Rectal smooth muscle tissue (tissue), 1 donor: ENCODE data around the gene MAP1LC3B2.
A peak's percentile ranks its signal among the peaks of the same experiment; 100 is the strongest.

Experiments
- H3K27ac ChIP-seq: one replicate; pipeline ENCODE4 v1.7.0; 2013; ENCODE audit warnings: low read depth, low read length, inconsistent platforms
- H3K27me3 ChIP-seq: one replicate; pipeline ENCODE4 v1.7.0; 2013; ENCODE audit warnings: low read length; ENCODE audit not compliant: control insufficient read depth, insufficient read depth
- H3K36me3 ChIP-seq: one replicate; pipeline ENCODE4 v1.7.0; 2013; ENCODE audit warnings: low read length; ENCODE audit not compliant: control insufficient read depth, insufficient read depth
- H3K4me1 ChIP-seq: one replicate; pipeline ENCODE4 v1.7.0; 2013; ENCODE audit warnings: low read length; ENCODE audit not compliant: control insufficient read depth, insufficient read depth
- H3K4me3 ChIP-seq: one replicate; pipeline ENCODE4 v1.7.0; 2013; ENCODE audit warnings: low read length
- H3K9ac ChIP-seq: one replicate; pipeline ENCODE4 v1.7.0; 2013; ENCODE audit warnings: low read length

Gene MAP1LC3B2

GRCh38 chr12:116529048-116529447, 30.1 kb upstream of the MAP1LC3B2 start:
- H3K9ac ChIP-seq: no peak overlapping the region
- H3K27ac ChIP-seq: peak overlapping the region; percentile 73
- no peaks in the 10 kb centered on the region for H3K36me3 ChIP-seq
- peaks cover 20% of the 10 kb centered on the region for H3K4me1 ChIP-seq
- H3K4me3 ChIP-seq: no peak overlapping the region
- no peaks in the 10 kb centered on the region for H3K27me3 ChIP-seq

- H3K4me1 ChIP-seq: peaks cover 22% of the 10 kb centered on the region
- H3K36me3 ChIP-seq: no peaks in the 10 kb centered on the region
- H3K4me3 ChIP-seq: no peak overlapping the region
- no peaks in the 10 kb centered on the region for H3K27me3 ChIP-seq
- H3K27ac ChIP-seq: no peak overlapping the region
- H3K9ac ChIP-seq: no peak overlapping the region
Observed at GRCh38 chr12:116529686-116530085, 29.5 kb upstream of the MAP1LC3B2 start.

GRCh38 chr12:116532428-116532827, 26.8 kb upstream of the MAP1LC3B2 start:
- Histone ChIP-seq H3K27ac (no peak overlapping the region), H3K27me3 (no peaks in the 10 kb centered on the region), H3K9ac (no peak overlapping the region)

GRCh38 chr12:116532986-116533342, 26.2 kb upstream of the MAP1LC3B2 start:
- Histone ChIP-seq H3K4me1 (peaks cover 18% of the 10 kb centered on the region), H3K4me3 (peak overlapping the region; percentile 87), H3K27me3 (no peaks in the 10 kb centered on the region), H3K27ac (peak overlapping the region; percentile 83), H3K36me3 (no peaks in the 10 kb centered on the region), H3K9ac (no peak overlapping the region)

More at GRCh38 chr12:116532428-116532827, 26.8 kb upstream of the MAP1LC3B2 start:
- Histone ChIP-seq H3K4me1 (peaks cover 18% of the 10 kb centered on the region), H3K36me3 (no peaks in the 10 kb centered on the region), H3K4me3 (no peak overlapping the region)

- Histone ChIP-seq H3K27ac (peak overlapping the region; percentile 83), H3K36me3 (no peaks in the 10 kb centered on the region), H3K4me3 (peak overlapping the region; percentile 87), H3K9ac (peak overlapping the region; percentile 36), H3K4me1 (peaks cover 18% of the 10 kb centered on the region), H3K27me3 (no peaks in the 10 kb centered on the region)
Observed at GRCh38 chr12:116533343-116534251, 25.6 kb upstream of the MAP1LC3B2 start.

GRCh38 chr12:116534311-116535121, 24.7 kb upstream of the MAP1LC3B2 start:
- peak overlapping the region; percentile 83 for H3K27ac ChIP-seq
- H3K4me1 ChIP-seq: peaks cover 12% of the 10 kb centered on the region
- peak overlapping the region; percentile 87 for H3K4me3 ChIP-seq
- H3K9ac ChIP-seq: peak overlapping the region; percentile 42
- no peaks in the 10 kb centered on the region for H3K27me3 ChIP-seq
- H3K36me3 ChIP-seq: no peaks in the 10 kb centered on the region

GRCh38 chr12:116535241-116535640, 23.9 kb upstream of the MAP1LC3B2 start:
- H3K36me3 ChIP-seq: no peaks in the 10 kb centered on the region
- H3K4me3 ChIP-seq: no peak overlapping the region
- H3K27ac ChIP-seq: peak overlapping the region; percentile 83
- H3K9ac ChIP-seq: no peak overlapping the region
- peaks cover 17% of the 10 kb centered on the region for H3K4me1 ChIP-seq
- H3K27me3 ChIP-seq: no peaks in the 10 kb centered on the region

- Histone ChIP-seq H3K9ac (no peak overlapping the region), H3K27me3 (no peaks in the 10 kb centered on the region), H3K36me3 (no peaks in the 10 kb centered on the region), H3K4me1 (peaks cover 22% of the 10 kb centered on the region), H3K4me3 (no peak overlapping the region), H3K27ac (no peak overlapping the region)
Observed at GRCh38 chr12:116537101-116537904, 21.9 kb upstream of the MAP1LC3B2 start.

- H3K4me3 ChIP-seq: no peak overlapping the region
- H3K27me3 ChIP-seq: no peaks in the 10 kb centered on the region
- H3K9ac ChIP-seq: no peak overlapping the region
- H3K27ac ChIP-seq: no peak overlapping the region
- H3K4me1 ChIP-seq: peaks cover 17% of the 10 kb centered on the region
- H3K36me3 ChIP-seq: no peaks in the 10 kb centered on the region
Observed at GRCh38 chr12:116538076-116538591, 21.0 kb upstream of the MAP1LC3B2 start.

- H3K4me1 ChIP-seq: peaks cover 17% of the 10 kb centered on the region
- no peak overlapping the region for H3K4me3 ChIP-seq
- H3K27ac ChIP-seq: no peak overlapping the region
- H3K36me3 ChIP-seq: no peaks in the 10 kb centered on the region
- no peak overlapping the region for H3K9ac ChIP-seq
- no peaks in the 10 kb centered on the region for H3K27me3 ChIP-seq
Observed at GRCh38 chr12:116538682-116539305, 20.4 kb upstream of the MAP1LC3B2 start.

- no peaks in the 10 kb centered on the region for H3K36me3 ChIP-seq
- H3K4me1 ChIP-seq: peaks cover 17% of the 10 kb centered on the region
- no peak overlapping the region for H3K27ac ChIP-seq
- no peaks in the 10 kb centered on the region for H3K27me3 ChIP-seq
- H3K9ac ChIP-seq: no peak overlapping the region
- H3K4me3 ChIP-seq: no peak overlapping the region
Observed at GRCh38 chr12:116539361-116539771, 19.8 kb upstream of the MAP1LC3B2 start.
